GM21360 (cell line): ENCODE measurements around the gene NFE2.

Experiments
- ATAC-seq: cut with Tn5 transposase; IDR thresholded peaks from one replicate; pipeline ENCODE4 v1.9.1; 2021; ENCODE audit warnings: mild to moderate bottlenecking, moderate library complexity; ENCODE audit not compliant: unreplicated experiment

The NFE2 gene

GRCh38 chr12:54306925-54307741 lies 6.3 kb upstream of the NFE2 start:
- no peak for ATAC-seq

GRCh38 chr12:54304187-54304810 lies 3.5 kb upstream of the NFE2 start:
- no peak for ATAC-seq

DNA sequence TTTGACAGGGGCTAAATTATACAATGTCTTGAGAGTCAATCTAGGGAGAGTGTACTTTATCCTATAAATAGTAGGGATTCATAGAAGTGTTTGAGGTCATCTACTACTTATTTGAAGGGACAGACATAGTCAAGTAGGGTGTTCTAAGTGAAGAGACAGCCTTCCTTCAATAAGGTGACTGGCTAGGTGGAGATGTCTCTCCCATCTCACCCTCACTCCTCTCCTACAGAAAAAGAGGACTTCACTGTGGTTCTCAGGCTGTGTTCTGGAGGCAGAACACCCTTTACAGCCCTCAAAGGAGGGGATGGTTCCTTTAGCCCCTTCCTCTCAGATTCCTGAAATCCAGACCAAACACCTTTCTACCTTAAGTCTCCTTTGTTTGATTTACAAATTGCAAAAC lies 2.8 kb upstream of the NFE2 start:
- no peak for ATAC-seq

DNA sequence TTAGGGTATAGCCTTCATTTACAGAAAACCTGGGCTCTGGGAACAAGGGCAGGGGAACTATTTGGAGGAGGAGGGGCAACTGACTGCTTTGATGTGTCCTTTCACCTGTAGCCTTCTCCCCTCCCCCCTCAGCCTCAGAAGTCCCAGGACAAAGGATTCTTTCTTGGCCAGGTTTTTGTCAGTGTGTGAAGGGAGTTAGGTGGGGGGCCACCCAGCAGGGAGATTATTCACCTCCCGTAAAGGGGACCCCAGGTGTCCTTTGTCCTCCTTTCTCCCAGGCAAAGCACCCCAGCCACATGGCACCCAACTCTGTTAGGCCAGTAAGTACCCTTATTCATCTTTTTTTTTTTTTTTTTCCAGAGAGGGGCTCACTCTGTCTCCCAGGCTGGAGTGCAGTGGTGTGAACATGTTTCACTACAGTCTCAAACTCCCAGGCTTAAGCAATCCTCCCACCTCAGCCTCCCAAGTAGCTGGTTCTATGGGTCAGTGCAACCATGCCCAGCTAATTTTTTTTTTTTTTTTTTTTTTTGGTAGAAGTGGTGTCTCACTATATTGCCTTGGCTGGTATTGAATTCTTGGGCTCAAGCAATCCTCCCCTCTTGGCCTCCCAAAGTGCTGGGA lies 723 bp upstream of the NFE2 start:
- ATAC-seq = no peak

DNA sequence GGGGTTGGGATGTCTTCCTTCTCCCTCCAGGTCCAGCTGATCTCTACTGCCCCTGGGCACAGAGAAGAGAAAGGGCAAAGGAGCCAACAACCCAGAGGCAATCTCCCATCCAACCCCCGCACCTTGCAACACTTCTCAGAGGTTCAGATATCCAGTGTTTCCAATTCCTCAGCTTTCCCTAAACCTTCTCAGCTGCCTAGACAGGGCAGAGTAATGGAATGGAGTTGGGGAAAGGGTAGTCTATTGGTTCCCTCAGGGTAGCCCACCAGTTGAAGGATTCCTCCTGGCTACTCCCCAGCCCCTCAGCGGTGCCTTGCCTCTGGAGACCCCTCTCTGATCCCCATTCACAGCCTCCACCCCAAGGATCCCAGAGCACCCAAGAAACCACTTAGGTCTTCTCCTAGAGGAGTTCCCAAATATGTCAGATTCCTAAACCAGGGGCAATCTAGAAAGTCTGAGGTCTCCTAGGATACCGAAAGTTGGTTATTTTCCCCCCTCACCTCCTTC lies 537 bp downstream of the NFE2 start:
- no peak for ATAC-seq

GRCh38 chr12:54299515-54300224 lies 1.1 kb downstream of the NFE2 start:
- ATAC-seq = no peak

DNA sequence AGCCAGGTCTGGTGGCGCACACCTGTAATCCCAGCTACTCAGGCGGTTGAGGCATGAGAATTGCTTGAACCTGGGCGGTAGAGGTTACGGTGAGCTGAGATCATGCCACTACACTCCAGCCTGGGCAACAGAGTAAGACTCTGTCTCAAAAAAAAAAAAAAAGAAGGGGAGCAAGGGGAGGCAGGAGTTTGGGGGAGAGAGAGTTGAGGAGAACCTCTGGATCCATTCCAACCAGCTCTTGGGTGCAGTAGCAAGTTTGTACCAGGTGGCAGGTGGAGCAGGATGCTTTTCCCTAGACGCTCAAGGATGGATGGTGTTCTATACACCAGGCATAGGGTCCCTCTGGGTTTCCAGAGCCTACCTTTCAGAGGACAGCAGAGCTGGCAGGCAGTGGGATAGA lies 1.9 kb downstream of the NFE2 start:
- ATAC-seq = no peak

DNA sequence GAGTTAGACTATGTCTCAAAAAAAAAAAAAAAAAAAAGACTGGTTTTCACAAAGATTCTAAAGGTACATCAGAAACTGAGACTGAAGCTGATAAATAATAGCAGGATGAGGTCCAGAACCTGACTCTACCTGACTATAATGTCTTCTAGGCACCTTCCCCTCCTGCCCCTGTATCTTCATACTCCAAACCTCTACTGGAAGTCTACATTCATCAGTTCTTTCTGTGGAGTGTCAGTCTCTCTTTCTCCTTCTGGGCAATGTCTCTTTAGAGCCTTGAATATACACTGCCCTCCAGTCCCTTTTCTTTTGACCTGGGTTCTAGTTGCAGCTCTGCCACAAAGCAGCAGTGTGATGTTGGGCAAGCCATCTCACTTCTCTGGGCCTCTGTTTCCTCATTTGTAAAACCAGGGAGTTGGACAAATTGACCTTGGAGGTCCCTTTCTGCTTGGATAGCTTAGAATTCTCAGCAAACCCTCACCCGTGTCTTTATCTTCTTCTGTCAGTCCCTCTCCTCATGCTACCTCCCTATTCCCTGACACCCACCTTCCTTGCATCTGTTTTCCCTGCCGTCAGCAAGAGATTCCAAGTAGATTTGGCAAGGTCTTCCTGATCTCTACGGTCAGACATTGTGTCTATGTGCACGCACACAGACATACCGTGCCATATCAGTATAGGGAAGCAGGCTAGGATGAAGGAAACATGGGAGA lies 4.3 kb downstream of the NFE2 start:
- no peak for ATAC-seq

DNA sequence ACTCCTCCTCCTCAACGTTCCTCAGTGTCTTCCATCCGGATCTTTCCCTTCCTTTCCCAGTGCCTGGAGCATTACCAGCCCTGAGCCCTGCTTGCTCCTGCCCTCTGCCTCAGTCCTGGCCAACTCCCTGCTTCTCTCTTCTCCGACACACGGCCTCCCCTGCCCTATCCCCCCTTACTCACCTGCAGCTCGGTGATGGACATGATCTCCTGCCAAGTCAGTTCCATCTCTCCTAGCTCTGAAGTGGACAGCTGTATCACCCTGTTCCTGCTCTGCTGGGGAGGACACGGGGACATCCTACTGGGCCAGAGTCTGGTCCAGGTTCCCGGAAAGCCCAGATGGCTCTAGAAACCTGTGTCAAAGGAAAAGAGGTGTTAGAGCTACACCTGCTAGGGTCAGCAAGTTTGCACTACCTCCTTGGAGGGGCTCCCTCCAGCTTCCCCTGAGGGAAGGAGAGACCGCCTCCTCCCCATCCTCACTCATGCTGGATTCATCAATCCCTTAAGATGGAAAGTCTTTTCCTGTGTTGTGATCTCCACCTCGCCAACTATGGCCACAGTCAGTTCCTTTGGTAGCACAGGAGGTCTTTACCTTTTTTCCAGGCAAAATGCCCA lies 5.8 kb downstream of the NFE2 start:
- no peak for ATAC-seq

- ATAC-seq = no peak
These were observed 6.5 kb downstream of the NFE2 start for GRCh38 chr12:54294152-54294952.

- ATAC-seq = no peak
These were observed 7.9 kb downstream of the NFE2 start for GRCh38 chr12:54292931-54293241.

- no peak for ATAC-seq
These were observed 8.5 kb downstream of the NFE2 start for GRCh38 chr12:54292083-54292930.

DNA sequence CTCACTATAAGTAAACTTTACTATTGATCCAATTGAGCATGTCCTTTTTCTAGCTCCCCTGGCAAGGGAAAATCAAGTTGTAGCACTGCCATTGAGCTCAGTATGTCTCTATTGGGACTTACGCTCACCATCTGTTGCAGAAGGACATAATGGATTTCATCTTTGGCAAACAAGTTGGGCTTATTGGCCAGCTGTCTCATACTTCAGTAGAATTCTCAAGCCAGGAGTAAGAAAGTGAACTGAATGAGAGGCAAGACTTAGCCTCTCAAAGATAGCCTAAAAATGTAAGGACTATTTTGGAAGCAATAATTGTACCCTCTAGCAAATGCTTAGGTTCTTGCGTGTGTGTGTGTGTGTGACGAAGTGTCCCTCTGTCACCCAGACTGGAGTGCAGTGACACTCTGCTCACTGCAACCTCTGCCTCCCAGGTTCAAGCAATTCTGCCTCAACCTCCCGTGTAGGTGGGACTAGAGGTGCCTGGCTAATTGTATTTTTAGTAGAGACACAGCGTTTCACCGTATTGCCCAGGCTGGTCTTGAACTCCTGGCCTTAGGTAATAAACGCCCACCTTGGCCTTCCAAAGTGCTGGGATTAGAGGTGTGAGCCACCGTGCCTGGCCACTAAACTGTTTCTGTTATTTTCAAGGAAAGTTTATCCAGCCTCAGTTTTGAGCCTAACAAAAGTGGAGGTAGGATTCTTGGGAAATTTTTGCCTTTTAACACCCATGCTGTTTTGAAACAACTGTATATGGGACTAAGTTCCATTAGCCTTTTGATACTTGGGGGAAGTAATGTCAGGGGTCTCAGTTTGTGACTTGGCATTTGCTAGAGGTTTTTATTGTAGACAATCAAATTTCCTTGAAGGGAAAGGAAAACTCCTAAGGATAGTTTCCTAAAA lies 13.3 kb downstream of the NFE2 start:
- ATAC-seq = no peak

DNA sequence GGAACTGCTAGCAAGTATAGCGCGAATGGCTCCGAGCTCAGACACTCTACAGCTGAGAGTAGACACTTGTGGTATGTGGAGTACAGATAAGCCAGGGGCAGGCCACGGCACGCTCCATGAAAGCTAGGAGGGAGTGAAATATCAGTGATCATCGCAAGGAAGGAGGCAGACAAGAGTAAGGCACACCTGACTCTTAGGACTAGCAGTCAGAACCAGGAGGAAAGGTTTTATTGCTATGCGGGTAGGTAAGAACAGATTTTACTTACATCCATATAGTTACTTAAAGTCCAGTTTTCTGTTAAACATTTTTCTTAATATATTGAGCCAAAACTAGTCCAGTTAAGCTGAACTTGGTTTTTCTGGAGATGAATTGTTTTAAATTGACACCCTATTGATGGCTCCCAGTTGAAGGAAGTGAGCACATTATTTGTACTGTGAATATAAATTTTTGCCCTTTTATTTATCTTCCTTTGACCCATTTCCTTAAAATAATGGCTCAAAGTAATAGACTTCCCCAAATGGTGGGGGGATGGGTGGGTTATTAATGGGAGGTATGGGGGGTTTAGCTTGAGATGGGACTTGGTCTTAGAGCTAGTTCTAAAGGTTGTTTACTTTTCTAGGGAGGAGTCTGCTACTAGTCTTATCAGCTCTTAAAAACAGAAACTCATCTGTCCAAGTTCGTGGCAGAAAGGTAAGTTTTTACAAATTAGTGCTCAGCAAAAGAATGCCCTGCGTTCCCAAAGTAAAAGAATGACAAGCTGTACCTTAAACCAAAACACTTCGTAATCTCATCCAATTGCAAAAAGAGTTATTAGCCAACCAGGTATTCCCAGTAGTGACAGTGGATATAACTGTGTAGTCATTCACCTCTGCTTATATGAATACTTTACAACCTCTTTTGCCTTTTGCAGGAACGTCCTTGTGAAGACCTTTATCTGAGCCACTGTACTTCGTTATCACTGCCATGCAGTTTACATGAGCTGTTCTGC lies 14.5 kb downstream of the NFE2 start:
- ATAC-seq = no peak

GRCh38 chr12:54285150-54286041 lies 15.4 kb downstream of the NFE2 start:
- no peak for ATAC-seq
